ENCODE measurements around the gene SIGLEC9. TPM values are rescaled to one million over a fixed set of nuclear protein-coding genes. Genes with fewer than 3 reads are reported as not detected.
A peak's percentile ranks its signal among the peaks of the same experiment; 100 is the strongest.

The SIGLEC9 gene
- total and polyA plus RNA-seq, 10 of the 15 experiments (the other 5 are each of a cell fraction or from before 2014, with no cell fraction given): 0.10 TPM; not detected in 9

GRCh38 chr19:51093510-51094345 is 31.0 kb upstream of the SIGLEC9 start:
- FAIRE-seq (no peak), ATAC-seq (no peak), DNase-seq (ENCODE audit: low read depth, low spot score) (no peak)
- H3K9me3 ChIP-seq (replicated peaks; ENCODE audit: control insufficient read depth, insufficient read depth, low read length): no peaks in the 10 kb centered on the region
- RAD21 ChIA-PET (ENCODE audit: unreplicated experiment): no interaction called here
- TF ChIP-seq BCL3 (IDR thresholded peaks at IDR 0.05; ENCODE audit: borderline replicate concordance, insufficient read depth, low read depth, low read length, poor library complexity, severe bottlenecking): peak; percentile 47
- no peak for TF ChIP-seq TARDBP (IDR thresholded peaks at IDR 0.05; ENCODE audit: borderline replicate concordance)
- no peak for TF ChIP-seq JUNB (IDR thresholded peaks at IDR 0.05)
- POLR2A ChIA-PET: no interaction called here
- in situ Hi-C loops (cut with MboI): loop anchor here (10.0 kb wide), 1 partner anchor 159 kb away; no protein-coding TSS in a partner anchor
- no peak overlapping the region for H3K4me3 ChIP-seq
- BruUV-seq (replicated peaks): no TSS peak
- H3K79me2 ChIP-seq (ENCODE audit: control insufficient read depth, insufficient read depth, low read length): no peaks in the 10 kb centered on the region
- peaks cover 0 to 4% of the 10 kb centered on the region in 2 experiments; a peak in 2 of 4 replicates for H3K36me3 ChIP-seq (ENCODE audit: control insufficient read depth in 2 of 2, insufficient read depth in 2 of 2, low read length in 1 of 2)
- H2AFZ ChIP-seq (ENCODE audit: control insufficient read depth, low read depth, low read length): no peak overlapping the region
- CTCF ChIA-PET: no interaction called here
- H4K20me1 ChIP-seq (ENCODE audit: control insufficient read depth, insufficient read depth): no peaks in the 10 kb centered on the region; the same call in 1 of the 2 replicates
- 75% methylated on average over 22 of the region's 22 CpGs for WGBS (ENCODE audit: insufficient coverage, insufficient replicate concordance, low lambda C conversion rate, missing lambda C conversion rate)
- H3K27me3 ChIP-seq (replicated peaks in 1 of 2; ENCODE audit: control insufficient read depth in 2 of 2, insufficient read depth in 2 of 2, low read length in 1 of 2): no peaks in the 10 kb centered on the region
- no peak overlapping the region for H3K27ac ChIP-seq (ENCODE audit: control insufficient read depth, insufficient read depth)
- intact Hi-C loops (cut with micrococcal nuclease; ENCODE audit: unreplicated experiment): loop anchor here (5.0 kb wide), 1 partner anchor 161 kb away; no protein-coding TSS in a partner anchor
- H3K4me2 ChIP-seq (ENCODE audit: control insufficient read depth, insufficient read depth): no peak overlapping the region
- SMC1A ChIA-PET (ENCODE audit: uncharacterized antibody, unreplicated experiment): no interaction called here
- no peaks in the 10 kb centered on the region for H3K4me1 ChIP-seq (ENCODE audit: control insufficient read depth, insufficient read depth, low read length)
- H3K9ac ChIP-seq (ENCODE audit: control insufficient read depth, insufficient read depth, low read length): no peak overlapping the region
